ENCODE measurements around the gene SLC17A2. TPM values are rescaled to one million over a fixed set of nuclear protein-coding genes. Genes with fewer than 3 reads are reported as not detected.

Gene SLC17A2
- total and polyA plus RNA-seq, 2 of the 8 experiments (the other 6 are each of a cell fraction or from before 2014, with no cell fraction given) = not detected

DNA sequence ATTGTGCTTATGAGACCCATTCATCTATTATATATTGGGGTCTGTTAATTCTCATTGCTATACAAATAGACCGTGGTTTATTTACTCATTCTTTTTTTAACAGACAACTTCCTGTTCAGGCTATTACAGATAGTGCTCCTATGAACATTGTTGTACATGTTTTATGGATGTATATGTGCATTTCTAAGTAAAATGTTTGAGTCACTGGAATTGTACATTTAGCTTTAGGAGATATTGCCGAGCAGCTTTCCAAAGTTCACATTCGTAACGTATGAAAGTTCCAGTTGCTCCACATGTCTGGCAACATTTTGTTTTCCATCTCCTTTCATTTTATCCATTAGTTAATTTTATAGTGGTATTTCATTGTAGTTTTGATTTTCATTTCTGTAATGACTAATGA, 19.1 kb downstream of the SLC17A2 start (continued):
- TF ChIP-seq RNF2 (IDR thresholded peaks at IDR 0.05; ENCODE audit: borderline replicate concordance, low read depth, low read length, missing control alignments, poor library complexity, severe bottlenecking) (no peak), GABPA (IDR thresholded peaks at IDR 0.05; ENCODE audit: borderline replicate concordance, insufficient read depth, low read length) (no peak), TAF1 (IDR thresholded peaks at IDR 0.05; ENCODE audit: low read depth, low read length) (no peak)
- TF ChIP-seq, protein P1, sequence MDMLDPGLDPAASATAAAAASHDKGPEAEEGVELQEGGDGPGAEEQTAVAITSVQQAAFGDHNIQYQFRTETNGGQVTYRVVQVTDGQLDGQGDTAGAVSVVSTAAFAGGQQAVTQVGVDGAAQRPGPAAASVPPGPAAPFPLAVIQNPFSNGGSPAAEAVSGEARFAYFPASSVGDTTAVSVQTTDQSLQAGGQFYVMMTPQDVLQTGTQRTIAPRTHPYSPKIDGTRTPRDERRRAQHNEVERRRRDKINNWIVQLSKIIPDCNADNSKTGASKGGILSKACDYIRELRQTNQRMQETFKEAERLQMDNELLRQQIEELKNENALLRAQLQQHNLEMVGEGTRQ (IDR thresholded peaks at IDR 0.05; ENCODE audit: low read length) = no peak
- TF ChIP-seq, protein P2, sequence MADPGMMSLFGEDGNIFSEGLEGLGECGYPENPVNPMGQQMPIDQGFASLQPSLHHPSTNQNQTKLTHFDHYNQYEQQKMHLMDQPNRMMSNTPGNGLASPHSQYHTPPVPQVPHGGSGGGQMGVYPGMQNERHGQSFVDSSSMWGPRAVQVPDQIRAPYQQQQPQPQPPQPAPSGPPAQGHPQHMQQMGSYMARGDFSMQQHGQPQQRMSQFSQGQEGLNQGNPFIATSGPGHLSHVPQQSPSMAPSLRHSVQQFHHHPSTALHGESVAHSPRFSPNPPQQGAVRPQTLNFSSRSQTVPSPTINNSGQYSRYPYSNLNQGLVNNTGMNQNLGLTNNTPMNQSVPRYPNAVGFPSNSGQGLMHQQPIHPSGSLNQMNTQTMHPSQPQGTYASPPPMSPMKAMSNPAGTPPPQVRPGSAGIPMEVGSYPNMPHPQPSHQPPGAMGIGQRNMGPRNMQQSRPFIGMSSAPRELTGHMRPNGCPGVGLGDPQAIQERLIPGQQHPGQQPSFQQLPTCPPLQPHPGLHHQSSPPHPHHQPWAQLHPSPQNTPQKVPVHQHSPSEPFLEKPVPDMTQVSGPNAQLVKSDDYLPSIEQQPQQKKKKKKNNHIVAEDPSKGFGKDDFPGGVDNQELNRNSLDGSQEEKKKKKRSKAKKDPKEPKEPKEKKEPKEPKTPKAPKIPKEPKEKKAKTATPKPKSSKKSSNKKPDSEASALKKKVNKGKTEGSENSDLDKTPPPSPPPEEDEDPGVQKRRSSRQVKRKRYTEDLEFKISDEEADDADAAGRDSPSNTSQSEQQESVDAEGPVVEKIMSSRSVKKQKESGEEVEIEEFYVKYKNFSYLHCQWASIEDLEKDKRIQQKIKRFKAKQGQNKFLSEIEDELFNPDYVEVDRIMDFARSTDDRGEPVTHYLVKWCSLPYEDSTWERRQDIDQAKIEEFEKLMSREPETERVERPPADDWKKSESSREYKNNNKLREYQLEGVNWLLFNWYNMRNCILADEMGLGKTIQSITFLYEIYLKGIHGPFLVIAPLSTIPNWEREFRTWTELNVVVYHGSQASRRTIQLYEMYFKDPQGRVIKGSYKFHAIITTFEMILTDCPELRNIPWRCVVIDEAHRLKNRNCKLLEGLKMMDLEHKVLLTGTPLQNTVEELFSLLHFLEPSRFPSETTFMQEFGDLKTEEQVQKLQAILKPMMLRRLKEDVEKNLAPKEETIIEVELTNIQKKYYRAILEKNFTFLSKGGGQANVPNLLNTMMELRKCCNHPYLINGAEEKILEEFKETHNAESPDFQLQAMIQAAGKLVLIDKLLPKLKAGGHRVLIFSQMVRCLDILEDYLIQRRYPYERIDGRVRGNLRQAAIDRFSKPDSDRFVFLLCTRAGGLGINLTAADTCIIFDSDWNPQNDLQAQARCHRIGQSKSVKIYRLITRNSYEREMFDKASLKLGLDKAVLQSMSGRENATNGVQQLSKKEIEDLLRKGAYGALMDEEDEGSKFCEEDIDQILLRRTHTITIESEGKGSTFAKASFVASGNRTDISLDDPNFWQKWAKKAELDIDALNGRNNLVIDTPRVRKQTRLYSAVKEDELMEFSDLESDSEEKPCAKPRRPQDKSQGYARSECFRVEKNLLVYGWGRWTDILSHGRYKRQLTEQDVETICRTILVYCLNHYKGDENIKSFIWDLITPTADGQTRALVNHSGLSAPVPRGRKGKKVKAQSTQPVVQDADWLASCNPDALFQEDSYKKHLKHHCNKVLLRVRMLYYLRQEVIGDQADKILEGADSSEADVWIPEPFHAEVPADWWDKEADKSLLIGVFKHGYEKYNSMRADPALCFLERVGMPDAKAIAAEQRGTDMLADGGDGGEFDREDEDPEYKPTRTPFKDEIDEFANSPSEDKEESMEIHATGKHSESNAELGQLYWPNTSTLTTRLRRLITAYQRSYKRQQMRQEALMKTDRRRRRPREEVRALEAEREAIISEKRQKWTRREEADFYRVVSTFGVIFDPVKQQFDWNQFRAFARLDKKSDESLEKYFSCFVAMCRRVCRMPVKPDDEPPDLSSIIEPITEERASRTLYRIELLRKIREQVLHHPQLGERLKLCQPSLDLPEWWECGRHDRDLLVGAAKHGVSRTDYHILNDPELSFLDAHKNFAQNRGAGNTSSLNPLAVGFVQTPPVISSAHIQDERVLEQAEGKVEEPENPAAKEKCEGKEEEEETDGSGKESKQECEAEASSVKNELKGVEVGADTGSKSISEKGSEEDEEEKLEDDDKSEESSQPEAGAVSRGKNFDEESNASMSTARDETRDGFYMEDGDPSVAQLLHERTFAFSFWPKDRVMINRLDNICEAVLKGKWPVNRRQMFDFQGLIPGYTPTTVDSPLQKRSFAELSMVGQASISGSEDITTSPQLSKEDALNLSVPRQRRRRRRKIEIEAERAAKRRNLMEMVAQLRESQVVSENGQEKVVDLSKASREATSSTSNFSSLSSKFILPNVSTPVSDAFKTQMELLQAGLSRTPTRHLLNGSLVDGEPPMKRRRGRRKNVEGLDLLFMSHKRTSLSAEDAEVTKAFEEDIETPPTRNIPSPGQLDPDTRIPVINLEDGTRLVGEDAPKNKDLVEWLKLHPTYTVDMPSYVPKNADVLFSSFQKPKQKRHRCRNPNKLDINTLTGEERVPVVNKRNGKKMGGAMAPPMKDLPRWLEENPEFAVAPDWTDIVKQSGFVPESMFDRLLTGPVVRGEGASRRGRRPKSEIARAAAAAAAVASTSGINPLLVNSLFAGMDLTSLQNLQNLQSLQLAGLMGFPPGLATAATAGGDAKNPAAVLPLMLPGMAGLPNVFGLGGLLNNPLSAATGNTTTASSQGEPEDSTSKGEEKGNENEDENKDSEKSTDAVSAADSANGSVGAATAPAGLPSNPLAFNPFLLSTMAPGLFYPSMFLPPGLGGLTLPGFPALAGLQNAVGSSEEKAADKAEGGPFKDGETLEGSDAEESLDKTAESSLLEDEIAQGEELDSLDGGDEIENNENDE (IDR thresholded peaks at IDR 0.05; ENCODE audit: insufficient replicate concordance, low read length) = no peak

Measured in H1 (cell line).